WI38 (cell line): Measurements from ENCODE around the gene SPDYA.
A peak's percentile ranks its signal among the peaks of the same experiment; 100 is the strongest.

Experiments
- H3K4me3 ChIP-seq: 2 replicates; pipeline ENCODE4 v1.5.1; 2011; ENCODE audit warnings: low read depth, mild to moderate bottlenecking, control low read depth, low read length
- TF ChIP-seq, protein P1 (sequence below): IDR thresholded peaks from 2 replicates; pipeline ENCODE4 v1.5.1; 2012; ENCODE audit warnings: low read depth, mild to moderate bottlenecking, control low read depth, low read length

SPDYA gene

GRCh38 chr2:28894470-28895188 is 84.0 kb downstream of the SPDYA start, which contains the start of gene WDR43:
Gene WDR43 (plus strand): TSS chr2:28894667. CDS start chr2:28894699, 32 bp downstream.
- TF ChIP-seq, protein P1, sequence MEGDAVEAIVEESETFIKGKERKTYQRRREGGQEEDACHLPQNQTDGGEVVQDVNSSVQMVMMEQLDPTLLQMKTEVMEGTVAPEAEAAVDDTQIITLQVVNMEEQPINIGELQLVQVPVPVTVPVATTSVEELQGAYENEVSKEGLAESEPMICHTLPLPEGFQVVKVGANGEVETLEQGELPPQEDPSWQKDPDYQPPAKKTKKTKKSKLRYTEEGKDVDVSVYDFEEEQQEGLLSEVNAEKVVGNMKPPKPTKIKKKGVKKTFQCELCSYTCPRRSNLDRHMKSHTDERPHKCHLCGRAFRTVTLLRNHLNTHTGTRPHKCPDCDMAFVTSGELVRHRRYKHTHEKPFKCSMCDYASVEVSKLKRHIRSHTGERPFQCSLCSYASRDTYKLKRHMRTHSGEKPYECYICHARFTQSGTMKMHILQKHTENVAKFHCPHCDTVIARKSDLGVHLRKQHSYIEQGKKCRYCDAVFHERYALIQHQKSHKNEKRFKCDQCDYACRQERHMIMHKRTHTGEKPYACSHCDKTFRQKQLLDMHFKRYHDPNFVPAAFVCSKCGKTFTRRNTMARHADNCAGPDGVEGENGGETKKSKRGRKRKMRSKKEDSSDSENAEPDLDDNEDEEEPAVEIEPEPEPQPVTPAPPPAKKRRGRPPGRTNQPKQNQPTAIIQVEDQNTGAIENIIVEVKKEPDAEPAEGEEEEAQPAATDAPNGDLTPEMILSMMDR: no peak
- peak within 1 kb of the TSS; percentile 97 for H3K4me3 ChIP-seq

- TF ChIP-seq, protein P1: no peak
- H3K4me3 ChIP-seq: peak overlapping the region; percentile 97
These were observed 84.7 kb downstream of the SPDYA start for GRCh38 chr2:28895189-28895893.

DNA sequence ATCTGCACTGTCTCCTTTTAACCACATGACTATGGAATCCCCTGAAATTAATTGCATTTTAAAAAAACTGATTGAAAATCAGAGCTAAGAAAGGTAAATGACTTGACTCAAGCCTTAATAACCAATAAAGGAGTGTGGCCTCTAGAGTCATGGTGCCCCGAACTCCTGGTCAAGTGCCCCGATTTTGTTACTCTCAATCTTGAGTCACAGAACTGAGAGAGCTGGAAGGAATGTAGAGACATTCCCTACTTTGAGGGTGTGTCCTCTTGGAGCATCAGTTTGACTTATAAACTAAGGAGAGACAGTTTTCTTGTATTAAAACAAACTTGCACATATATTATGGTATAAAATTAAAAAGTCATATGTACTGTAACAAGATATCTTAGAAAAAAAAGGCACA is 86.3 kb downstream of the SPDYA start:
- H3K4me3 ChIP-seq: peak overlapping the region; percentile 97
- TF ChIP-seq, protein P1: no peak

GRCh38 chr2:28898048-28898447 is 87.4 kb downstream of the SPDYA start:
- H3K4me3 ChIP-seq: no peak overlapping the region
- TF ChIP-seq, protein P1: no peak
